ENCODE measurements around the gene HDHD2. TPM values are rescaled to one million over a fixed set of nuclear protein-coding genes. Genes with fewer than 3 reads are reported as not detected.
A peak's percentile ranks its signal among the peaks of the same experiment; 100 is the strongest.
"Not testable (repeated sequence)": the region's sequence is repeated elsewhere in the genome, so short reads cannot be mapped to it uniquely, and the experiment has no call there.

HDHD2 gene
- total RNA-seq, 1 donor from 2014 or later = 85.0 TPM

- no peaks in the 10 kb centered on the region for H3K9me3 Mint-ChIP-seq
- H3K27ac Mint-ChIP-seq = no peak overlapping the region
Observed at GRCh38 chr18:47160256-47160655, 10.0 kb upstream of the HDHD2 start.

GRCh38 chr18:47158404-47158803 is 8.1 kb upstream of the HDHD2 start:
- not testable (repeated sequence) for H3K36me3 Mint-ChIP-seq; H3K36me3 ChIP-seq; H3K4me2 ChIP-seq; H3K9me3 Mint-ChIP-seq; H3K4me3 Mint-ChIP-seq; H3K9me3 ChIP-seq (ENCODE audit: low read depth); H3K27me3 Mint-ChIP-seq (ENCODE audit: insufficient read depth, low read depth); H3K4me1 ChIP-seq; H3K27ac Mint-ChIP-seq; DNase-seq (ENCODE audit: low spot score); H3K4me1 Mint-ChIP-seq; H3K4me3 ChIP-seq; H3K27ac ChIP-seq; H3K9ac ChIP-seq; H3K27me3 ChIP-seq; H2AFZ ChIP-seq (replicated peaks)
- H3K79me2 ChIP-seq (ENCODE audit: low read depth) = peaks cover 72% of the 10 kb centered on the region
- peaks cover 11% of the 10 kb centered on the region for H4K20me1 ChIP-seq (ENCODE audit: low read depth)
- peaks cover 20% of the 10 kb centered on the region for H3F3A ChIP-seq (ENCODE audit: low read depth)

More at GRCh38 chr18:47160256-47160655, 10.0 kb upstream of the HDHD2 start:
- H2AFZ ChIP-seq (replicated peaks) = no peak overlapping the region
- DNase-seq (ENCODE audit: low spot score) = no peak
- H3K27me3 Mint-ChIP-seq (ENCODE audit: insufficient read depth, low read depth) = no peaks in the 10 kb centered on the region
- peaks cover 20% of the 10 kb centered on the region for H4K20me1 ChIP-seq (ENCODE audit: low read depth)
- no peak for TF ChIP-seq CTCF (IDR thresholded peaks at IDR 0.05)
- TF ChIP-seq EZH2 (IDR thresholded peaks at IDR 0.05) = no peak
- no peak for TF ChIP-seq EZH2phosphoT487 (IDR thresholded peaks at IDR 0.05)
- no peak overlapping the region for H3K4me2 ChIP-seq
- H3K79me2 ChIP-seq (ENCODE audit: low read depth) = peaks cover 90% of the 10 kb centered on the region
- peaks cover 9% of the 10 kb centered on the region for H3K36me3 Mint-ChIP-seq
- H3K36me3 ChIP-seq = peaks cover 2% of the 10 kb centered on the region
- no peak overlapping the region for H3K4me3 ChIP-seq
- H3K4me1 ChIP-seq = no peaks in the 10 kb centered on the region
- no peaks in the 10 kb centered on the region for H3K4me1 Mint-ChIP-seq
- no peak overlapping the region for H3K9ac ChIP-seq
- H3K27me3 ChIP-seq = no peaks in the 10 kb centered on the region
- H3K27ac ChIP-seq = no peak overlapping the region
- peaks cover 4% of the 10 kb centered on the region for H3F3A ChIP-seq (ENCODE audit: low read depth)
- no peak overlapping the region for H3K4me3 Mint-ChIP-seq
- H3K9me3 ChIP-seq (ENCODE audit: low read depth) = no peaks in the 10 kb centered on the region

DNA sequence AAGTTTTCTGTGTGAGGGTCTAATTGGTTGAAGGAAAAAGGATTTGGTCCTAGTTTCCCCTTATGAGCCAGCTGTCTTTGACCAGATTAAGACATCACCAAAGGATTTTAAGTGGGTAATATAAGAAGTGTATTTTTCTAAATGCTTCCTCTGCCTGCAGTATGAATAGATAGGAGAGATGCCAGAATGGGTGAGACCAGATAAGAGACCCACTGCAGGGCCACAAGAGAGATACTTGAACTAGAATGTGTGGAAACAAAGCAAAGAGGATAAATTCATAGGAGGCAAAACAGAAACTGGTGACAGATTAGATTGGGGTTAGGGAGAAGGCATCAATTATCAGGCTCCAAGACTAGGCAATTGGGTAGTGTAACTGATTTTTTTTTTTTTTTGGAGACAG is 1.1 kb upstream of the HDHD2 start:
- Mint-ChIP-seq H3K9me3 (no peaks in the 10 kb centered on the region), H3K4me1 (peaks cover 23% of the 10 kb centered on the region), H3K4me3 (peak overlapping the region; percentile 95), H3K36me3 (peaks cover 10% of the 10 kb centered on the region), H3K27ac (no peak overlapping the region), H3K27me3 (ENCODE audit: insufficient read depth, low read depth) (peaks cover 4% of the 10 kb centered on the region)
- H3K4me1 ChIP-seq = peaks cover 14% of the 10 kb centered on the region
- no peak overlapping the region for H3K27ac ChIP-seq
- no peaks in the 10 kb centered on the region for H3K9me3 ChIP-seq (ENCODE audit: low read depth)
- peak overlapping the region; percentile 76 for H3K9ac ChIP-seq
- H3K36me3 ChIP-seq = peaks cover 7% of the 10 kb centered on the region
- H3K79me2 ChIP-seq (ENCODE audit: low read depth) = peaks cover 41% of the 10 kb centered on the region
- no peak for DNase-seq (ENCODE audit: low spot score)
- H4K20me1 ChIP-seq (ENCODE audit: low read depth) = peaks cover 3% of the 10 kb centered on the region
- H2AFZ ChIP-seq (replicated peaks) = peak overlapping the region; percentile 86
- peak overlapping the region; percentile 75 for H3K4me3 ChIP-seq
- peak overlapping the region; percentile 92 for H3K4me2 ChIP-seq
- TF ChIP-seq EZH2phosphoT487 (IDR thresholded peaks at IDR 0.05) = no peak
- TF ChIP-seq EZH2 (IDR thresholded peaks at IDR 0.05) = no peak
- TF ChIP-seq CTCF (IDR thresholded peaks at IDR 0.05) = no peak
- H3F3A ChIP-seq (ENCODE audit: low read depth) = peaks cover 46% of the 10 kb centered on the region
- no peaks in the 10 kb centered on the region for H3K27me3 ChIP-seq

- DNase-seq (ENCODE audit: low spot score) = peak; percentile 18
- Histone ChIP-seq H3K4me1 (peaks cover 14% of the 10 kb centered on the region), H3K4me2 (peak overlapping the region; percentile 92), H3K36me3 (peaks cover 7% of the 10 kb centered on the region), H4K20me1 (ENCODE audit: low read depth) (peaks cover 8% of the 10 kb centered on the region), H3F3A (ENCODE audit: low read depth) (peaks cover 41% of the 10 kb centered on the region), H3K79me2 (ENCODE audit: low read depth) (peaks cover 41% of the 10 kb centered on the region), H3K27ac (peak overlapping the region; percentile 87), H2AFZ (replicated peaks) (peak overlapping the region; percentile 86), H3K9ac (peak overlapping the region; percentile 76), H3K9me3 (ENCODE audit: low read depth) (no peaks in the 10 kb centered on the region), H3K27me3 (no peaks in the 10 kb centered on the region), H3K4me3 (peak overlapping the region; percentile 75)
- Mint-ChIP-seq H3K27me3 (ENCODE audit: insufficient read depth, low read depth) (peaks cover 4% of the 10 kb centered on the region), H3K9me3 (no peaks in the 10 kb centered on the region), H3K4me3 (peak overlapping the region; percentile 95), H3K4me1 (peaks cover 23% of the 10 kb centered on the region), H3K27ac (peak overlapping the region; percentile 96), H3K36me3 (peaks cover 12% of the 10 kb centered on the region)
- TF ChIP-seq EZH2 (IDR thresholded peaks at IDR 0.05) = no peak
- TF ChIP-seq EZH2phosphoT487 (IDR thresholded peaks at IDR 0.05) = peak; percentile 25
- no peak for TF ChIP-seq CTCF (IDR thresholded peaks at IDR 0.05)
Observed at GRCh38 chr18:47150824-47151366, 595 bp upstream of the HDHD2 start.
